Neural cell (in vitro differentiated cells): ENCODE data around the gene STAM2. TPM values are rescaled to one million over a fixed set of nuclear protein-coding genes. Genes with fewer than 3 reads are reported as not detected.

Source experiments
- H2AFZ ChIP-seq: fragments of 200-600, 300-800 bp; sonication (generic), shearing (Covaris generic); 2 replicates; pipeline ENCODE4 v1.6.0; 2014; ENCODE audit warnings: low read depth, mild to moderate bottlenecking, antibody characterized with exemption, low read length, moderate library complexity
- H3F3A ChIP-seq: fragments of 200-600 bp; shearing (Covaris generic); 2 replicates; pipeline ENCODE4 v1.6.1; 2016; ENCODE audit warnings: mild to moderate bottlenecking, moderate library complexity, mixed read lengths, antibody characterized with exemption, low read length; ENCODE audit not compliant: insufficient read depth, poor library complexity, severe bottlenecking
- H3K27ac ChIP-seq: fragments of 200-600, 300-800 bp; sonication (generic), shearing (Covaris generic); 2 replicates; pipeline ENCODE4 v1.5.1; 2014; ENCODE audit warnings: mild to moderate bottlenecking, low read length, moderate library complexity
- H3K27me3 ChIP-seq: fragments of 300-800, 200-600 bp; sonication (generic), shearing (Covaris generic); 2 replicates; pipeline ENCODE4 v1.6.0; 2014; ENCODE audit warnings: mild to moderate bottlenecking, low read depth, low read length, moderate library complexity; ENCODE audit not compliant: insufficient read depth
- H3K36me3 ChIP-seq: fragments of 300-800, 200-600 bp; sonication (generic), shearing (Covaris generic); 2 replicates; pipeline ENCODE4 v1.5.1; 2014; ENCODE audit warnings: mild to moderate bottlenecking, antibody characterized with exemption, low read length, moderate library complexity; ENCODE audit not compliant: insufficient read depth
- H3K4me2 ChIP-seq: fragments of 300-800, 200-600 bp; sonication (generic), shearing (Covaris generic); 2 replicates; pipeline ENCODE4 v1.6.0; 2014; ENCODE audit warnings: mild to moderate bottlenecking, low read length
- H3K4me3 ChIP-seq: fragments of 300-800, 200-600 bp; sonication (generic), shearing (Covaris generic); 2 replicates; pipeline ENCODE4 v1.5.1; 2014; ENCODE audit warnings: mild to moderate bottlenecking, low read length, moderate library complexity
- H3K79me2 ChIP-seq: fragments of 200-600 bp; shearing (Covaris generic); replicated peaks from 2 replicates; pipeline ENCODE4 v1.6.0; 2014; ENCODE audit warnings: mild to moderate bottlenecking, low read length, moderate library complexity; ENCODE audit not compliant: insufficient read depth
- H3K9ac ChIP-seq: fragments of 300-800, 200-600 bp; sonication (generic), shearing (Covaris generic); 2 replicates; pipeline ENCODE4 v1.6.1; 2016; ENCODE audit warnings: mild to moderate bottlenecking, low read length, mixed read lengths
- H3K9me2 ChIP-seq: fragments of 200-600 bp; shearing (Covaris generic); 2 replicates; pipeline ENCODE4 v1.6.1; 2016; ENCODE audit warnings: mild to moderate bottlenecking, low read length, mixed read lengths; ENCODE audit not compliant: insufficient read depth
- H3K9me3 ChIP-seq: fragments of 200-600, 300-800 bp; sonication (generic), shearing (Covaris generic); 2 replicates; pipeline ENCODE4 v1.6.1; 2016; ENCODE audit warnings: mild to moderate bottlenecking, mixed run types, low read length, moderate library complexity, mixed read lengths
- H4K20me1 ChIP-seq: fragments of 200-600 bp; shearing (Covaris generic); 2 replicates; pipeline ENCODE4 v1.6.1; 2016; ENCODE audit warnings: mild to moderate bottlenecking, mixed run types; ENCODE audit not compliant: insufficient read depth
- EP300 ChIP-seq: fragments of 450-650 bp; conservative IDR thresholded peaks from 2 replicates; pipeline ENCODE4 v1.6.1; 2014; ENCODE audit warnings: antibody characterized with exemption, mild to moderate bottlenecking, moderate library complexity; ENCODE audit not compliant: poor library complexity, severe bottlenecking
- EZH2 ChIP-seq: fragments of 200-600, 300-800 bp; shearing (Covaris generic), sonication (generic); IDR thresholded peaks from 2 replicates; pipeline ENCODE4 v1.6.1; 2014; ENCODE audit warnings: antibody characterized with exemption, low read length, borderline replicate concordance, mild to moderate bottlenecking; ENCODE audit not compliant: insufficient read depth, poor library complexity, severe bottlenecking
- SMC3 ChIP-seq: fragments of 450-650 bp; conservative IDR thresholded peaks from 2 replicates; pipeline ENCODE4 v1.6.1; 2014; ENCODE audit warnings: antibody characterized with exemption, mild to moderate bottlenecking, moderate library complexity; ENCODE audit not compliant: poor library complexity
- TAF1 ChIP-seq: IDR thresholded peaks from 2 replicates; pipeline ENCODE4 v1.6.1; 2012; ENCODE audit warnings: low read depth
- polyA plus RNA-seq: library from polyadenylated mRNA; depleted of rRNA; stranded (reverse); fragments of >200 nt; gene quantifications from 2 replicates; pipeline ENCODE4 v1.2.3, GENCODE V29; 2014
- TF ChIP-seq, protein P1 (sequence below): IDR thresholded peaks from 2 replicates; pipeline ENCODE4 v1.6.1; 2012; ENCODE audit warnings: borderline replicate concordance
- TF ChIP-seq, protein P2 (sequence below): fragments of 450-650 bp; IDR thresholded peaks from 2 replicates; pipeline ENCODE4 v1.5.1; 2014; ENCODE audit warnings: antibody characterized with exemption, mild to moderate bottlenecking, moderate library complexity; ENCODE audit not compliant: poor library complexity, severe bottlenecking

Gene STAM2
- polyA plus RNA-seq, 1 donor from 2014 or later: 47.5 TPM

DNA sequence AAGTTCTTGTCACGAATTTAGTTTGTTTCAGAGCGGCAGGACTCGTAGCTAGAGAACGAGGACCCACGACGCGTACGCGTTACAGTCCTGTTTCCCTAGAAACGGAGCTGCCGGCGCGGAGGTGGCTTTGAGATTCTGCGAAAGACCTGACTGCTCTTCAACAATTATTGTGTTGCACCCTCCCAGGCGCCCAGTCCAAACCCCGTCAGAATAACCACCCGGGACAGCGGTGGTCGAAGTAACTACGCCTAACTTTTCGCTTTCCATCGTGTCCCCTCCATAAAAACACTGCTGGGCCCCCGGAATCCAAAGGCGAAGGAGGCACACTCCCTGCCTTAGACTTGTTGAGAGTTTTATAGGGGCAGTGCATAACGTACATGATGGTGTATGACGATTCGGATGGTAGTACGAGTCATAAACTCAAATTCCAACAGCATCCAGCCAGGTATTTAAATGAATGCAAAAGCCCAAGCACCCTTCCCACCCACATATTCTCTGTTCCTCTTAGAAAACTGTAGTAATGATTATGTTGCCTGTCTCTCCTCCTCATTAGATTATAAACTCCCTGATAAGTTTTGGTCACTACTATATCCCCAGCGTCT, 651 bp upstream of the STAM2 start:
- no peak overlapping the region for H3K27ac ChIP-seq
- H3K4me2 ChIP-seq: peak overlapping the region; percentile 89
- TF ChIP-seq, protein P1, sequence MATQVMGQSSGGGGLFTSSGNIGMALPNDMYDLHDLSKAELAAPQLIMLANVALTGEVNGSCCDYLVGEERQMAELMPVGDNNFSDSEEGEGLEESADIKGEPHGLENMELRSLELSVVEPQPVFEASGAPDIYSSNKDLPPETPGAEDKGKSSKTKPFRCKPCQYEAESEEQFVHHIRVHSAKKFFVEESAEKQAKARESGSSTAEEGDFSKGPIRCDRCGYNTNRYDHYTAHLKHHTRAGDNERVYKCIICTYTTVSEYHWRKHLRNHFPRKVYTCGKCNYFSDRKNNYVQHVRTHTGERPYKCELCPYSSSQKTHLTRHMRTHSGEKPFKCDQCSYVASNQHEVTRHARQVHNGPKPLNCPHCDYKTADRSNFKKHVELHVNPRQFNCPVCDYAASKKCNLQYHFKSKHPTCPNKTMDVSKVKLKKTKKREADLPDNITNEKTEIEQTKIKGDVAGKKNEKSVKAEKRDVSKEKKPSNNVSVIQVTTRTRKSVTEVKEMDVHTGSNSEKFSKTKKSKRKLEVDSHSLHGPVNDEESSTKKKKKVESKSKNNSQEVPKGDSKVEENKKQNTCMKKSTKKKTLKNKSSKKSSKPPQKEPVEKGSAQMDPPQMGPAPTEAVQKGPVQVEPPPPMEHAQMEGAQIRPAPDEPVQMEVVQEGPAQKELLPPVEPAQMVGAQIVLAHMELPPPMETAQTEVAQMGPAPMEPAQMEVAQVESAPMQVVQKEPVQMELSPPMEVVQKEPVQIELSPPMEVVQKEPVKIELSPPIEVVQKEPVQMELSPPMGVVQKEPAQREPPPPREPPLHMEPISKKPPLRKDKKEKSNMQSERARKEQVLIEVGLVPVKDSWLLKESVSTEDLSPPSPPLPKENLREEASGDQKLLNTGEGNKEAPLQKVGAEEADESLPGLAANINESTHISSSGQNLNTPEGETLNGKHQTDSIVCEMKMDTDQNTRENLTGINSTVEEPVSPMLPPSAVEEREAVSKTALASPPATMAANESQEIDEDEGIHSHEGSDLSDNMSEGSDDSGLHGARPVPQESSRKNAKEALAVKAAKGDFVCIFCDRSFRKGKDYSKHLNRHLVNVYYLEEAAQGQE: no peak
- TF ChIP-seq EZH2: no peak
- TF ChIP-seq TAF1: no peak
- TF ChIP-seq, protein P2, sequence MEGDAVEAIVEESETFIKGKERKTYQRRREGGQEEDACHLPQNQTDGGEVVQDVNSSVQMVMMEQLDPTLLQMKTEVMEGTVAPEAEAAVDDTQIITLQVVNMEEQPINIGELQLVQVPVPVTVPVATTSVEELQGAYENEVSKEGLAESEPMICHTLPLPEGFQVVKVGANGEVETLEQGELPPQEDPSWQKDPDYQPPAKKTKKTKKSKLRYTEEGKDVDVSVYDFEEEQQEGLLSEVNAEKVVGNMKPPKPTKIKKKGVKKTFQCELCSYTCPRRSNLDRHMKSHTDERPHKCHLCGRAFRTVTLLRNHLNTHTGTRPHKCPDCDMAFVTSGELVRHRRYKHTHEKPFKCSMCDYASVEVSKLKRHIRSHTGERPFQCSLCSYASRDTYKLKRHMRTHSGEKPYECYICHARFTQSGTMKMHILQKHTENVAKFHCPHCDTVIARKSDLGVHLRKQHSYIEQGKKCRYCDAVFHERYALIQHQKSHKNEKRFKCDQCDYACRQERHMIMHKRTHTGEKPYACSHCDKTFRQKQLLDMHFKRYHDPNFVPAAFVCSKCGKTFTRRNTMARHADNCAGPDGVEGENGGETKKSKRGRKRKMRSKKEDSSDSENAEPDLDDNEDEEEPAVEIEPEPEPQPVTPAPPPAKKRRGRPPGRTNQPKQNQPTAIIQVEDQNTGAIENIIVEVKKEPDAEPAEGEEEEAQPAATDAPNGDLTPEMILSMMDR: no peak
- no peaks in the 10 kb centered on the region for H3F3A ChIP-seq
- H4K20me1 ChIP-seq: no peaks in the 10 kb centered on the region
- H3K4me3 ChIP-seq: peak overlapping the region; percentile 87
- peak overlapping the region; percentile 93 for H3K9ac ChIP-seq
- no peaks in the 10 kb centered on the region for H3K36me3 ChIP-seq
- H2AFZ ChIP-seq: peak overlapping the region; percentile 97
- no peaks in the 10 kb centered on the region for H3K27me3 ChIP-seq
- H3K9me2 ChIP-seq: no peaks in the 10 kb centered on the region
- peaks cover 21% of the 10 kb centered on the region for H3K79me2 ChIP-seq
- H3K9me3 ChIP-seq: no peaks in the 10 kb centered on the region

DNA sequence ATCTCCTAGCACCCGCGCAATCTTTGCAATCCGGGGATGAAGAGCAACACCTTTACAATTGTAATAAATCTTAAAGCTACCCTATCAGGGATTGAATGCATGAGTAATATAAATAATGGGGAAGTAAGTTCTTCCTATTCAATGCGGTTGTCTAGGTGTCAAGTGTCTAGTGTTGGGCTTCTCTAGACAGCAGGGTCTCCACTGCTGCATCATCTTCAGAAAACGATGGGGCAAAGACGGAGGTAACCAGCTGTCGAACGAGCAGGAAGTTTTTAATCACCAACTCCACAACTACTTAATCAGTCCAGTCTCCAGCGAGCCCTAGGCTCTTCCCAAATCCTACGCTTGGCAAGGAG, 573 bp downstream of the STAM2 start:
- H2AFZ ChIP-seq: peak overlapping the region; percentile 97
- H3K9me2 ChIP-seq: no peaks in the 10 kb centered on the region
- no peaks in the 10 kb centered on the region for H3K36me3 ChIP-seq
- peaks cover 24% of the 10 kb centered on the region for H3K79me2 ChIP-seq
- H3K4me3 ChIP-seq: peak overlapping the region; percentile 87
- H3K27me3 ChIP-seq: no peaks in the 10 kb centered on the region
- H3K9ac ChIP-seq: peak overlapping the region; percentile 93
- H3K4me2 ChIP-seq: peak overlapping the region; percentile 22
- TF ChIP-seq EP300: no peak
- TF ChIP-seq EZH2: no peak
- no peak for TF ChIP-seq SMC3
- no peak for TF ChIP-seq TAF1
- TF ChIP-seq, protein P2: peak; percentile 37
- H4K20me1 ChIP-seq: no peaks in the 10 kb centered on the region
- H3K9me3 ChIP-seq: no peaks in the 10 kb centered on the region
- H3K27ac ChIP-seq: peak overlapping the region; percentile 92
- no peaks in the 10 kb centered on the region for H3F3A ChIP-seq
